HCT116 (cell line): Measurements from ENCODE around the gene ARMC2. TPM values are rescaled to one million over a fixed set of nuclear protein-coding genes. Genes with fewer than 3 reads are reported as not detected.

ENCODE experiments used
- ATAC-seq: fragments of 200-7000 bp; cut with Tn5 transposase; 2 replicates; pipeline ENCODE4 v1.9.1; 2020; ENCODE audit warnings: mild to moderate bottlenecking, moderate library complexity
- BruUV-seq: library from RNA; stranded (reverse); fragments of 400-500 nt; replicated peaks from 2 replicates; lab custom pipeline; 2021; lab: Mats Ljungman, UMichigan
- CTCF ChIA-PET: fragments of 300-600 bp; sonication (Branson Sonifier 250); formaldehyde crosslinking; loops from one replicate; lab custom pipeline; 2021; ENCODE audit warnings: antibody characterized with exemption; lab: Charles Lee
- POLR2A ChIA-PET: fragments of 300-600, 350-600 bp; sonication (Branson Sonifier 250); formaldehyde crosslinking; loops from one replicate; lab custom pipeline; 2021; ENCODE audit warnings: antibody characterized with exemption; lab: Charles Lee
- RAD21 ChIA-PET, 2 experiments: fragments of 300-600 bp; sonication (Branson Sonifier 250); formaldehyde crosslinking; loops; one replicate each; lab custom pipeline; 2023; ENCODE audit warnings: low total read pairs in 2 of 2; ENCODE audit not compliant: uncharacterized antibody in 2 of 2, unreplicated experiment in 2 of 2, low non-redundant PET in 1 of 2; lab: Charles Lee
- DNase-seq: peaks from one replicate; pipeline ENCODE4 v3.0.0-alpha.2; 2010; ENCODE audit warnings: low read depth, low spot score
- H2AFZ ChIP-seq: fragments of 200-600 bp; shearing (Covaris generic), sonication (generic); 2 replicates; pipeline ENCODE4 v1.6.1; 2017; ENCODE audit warnings: low read depth, mixed run types, mixed read lengths, antibody characterized with exemption, low read length; ENCODE audit not compliant: poor library complexity, severe bottlenecking
- H3K27ac ChIP-seq: 2 replicates; pipeline ENCODE4 v1.5.1; 2012; ENCODE audit warnings: low read depth, low read length
- H3K27me3 ChIP-seq: fragments of 200-600 bp; sonication (generic); 2 replicates; pipeline ENCODE4 v1.6.1; 2016; ENCODE audit warnings: mixed run types, low read length, mixed read lengths; ENCODE audit not compliant: insufficient read depth
- H3K36me3 ChIP-seq, 2 experiments: fragments of 200-500 bp in 1 of 2; fragments of 200-600 bp in 1 of 2; sonication (Bioruptor generic) in 1 of 2; sonication (generic) in 1 of 2; 2 replicates each; pipeline versions ENCODE4 v1.5.1 to v1.6.1; 2014 to 2016; ENCODE audit warnings: low read length in 2 of 2, inconsistent platforms in 1 of 2, mixed read lengths in 1 of 2, mixed run types in 1 of 2; ENCODE audit not compliant: insufficient read depth in 2 of 2, control insufficient read depth in 1 of 2
- H3K4me1 ChIP-seq, 2 experiments: fragments of 200-600 bp in 1 of 2; sonication (generic) in 1 of 2; 2 replicates each; pipeline versions ENCODE4 v1.5.1 to v1.6.1; 2012 to 2017; ENCODE audit warnings: low read length in 2 of 2, inconsistent platforms in 1 of 2, mild to moderate bottlenecking in 1 of 2, mixed read lengths in 1 of 2, mixed run types in 1 of 2, moderate library complexity in 1 of 2; ENCODE audit not compliant: insufficient read depth in 2 of 2, control insufficient read depth in 1 of 2
- H3K4me2 ChIP-seq: fragments of 200-600 bp; sonication (generic); 2 replicates; pipeline ENCODE4 v1.6.1; 2017; ENCODE audit warnings: mixed run types, low read length, mixed read lengths
- H3K4me3 ChIP-seq, 2 experiments: fragments of 200-600 bp in 1 of 2; sonication (generic) in 1 of 2; replicated peaks in 1 of 2; 2 replicates each; pipeline ENCODE4 v1.5.1; 2011 to 2016; ENCODE audit warnings: low read length in 2 of 2, control low read depth in 1 of 2, low read depth in 1 of 2, mild to moderate bottlenecking in 1 of 2, mixed read lengths in 1 of 2, mixed run types in 1 of 2
- H3K79me2 ChIP-seq: fragments of 200-600 bp; sonication (generic); 2 replicates; pipeline ENCODE4 v1.6.1; 2017; ENCODE audit warnings: mild to moderate bottlenecking, mixed run types, low read length, moderate library complexity, mixed read lengths; ENCODE audit not compliant: insufficient read depth
- H3K9ac ChIP-seq: fragments of 200-600 bp; sonication (generic); 2 replicates; pipeline ENCODE4 v1.6.1; 2016; ENCODE audit warnings: low read length, mixed read lengths
- H3K9me2 ChIP-seq: fragments of 200-600 bp; sonication (generic), shearing (Covaris generic); 2 replicates; pipeline ENCODE4 v1.6.1; 2017; ENCODE audit warnings: mixed run types, mild to moderate bottlenecking, moderate library complexity; ENCODE audit not compliant: insufficient read depth
- H3K9me3 ChIP-seq, 2 experiments: fragments of 200-500 bp in 1 of 2; fragments of 200-600 bp in 1 of 2; sonication (Bioruptor generic) in 1 of 2; sonication (generic) in 1 of 2; 2 replicates each; pipeline ENCODE4 v1.6.1; 2014 to 2017; ENCODE audit warnings: low read length in 2 of 2, mixed read lengths in 2 of 2, inconsistent platforms in 1 of 2, low read depth in 1 of 2, mild to moderate bottlenecking in 1 of 2, mixed run types in 1 of 2, moderate library complexity in 1 of 2; ENCODE audit not compliant: control insufficient read depth in 1 of 2, insufficient read depth in 1 of 2
- H4K20me1 ChIP-seq: fragments of 200-600 bp; sonication (generic), shearing (Covaris generic); 2 replicates; pipeline ENCODE4 v1.6.1; 2017; ENCODE audit warnings: mixed run types, mild to moderate bottlenecking, moderate library complexity; ENCODE audit not compliant: insufficient read depth
- ATF3 ChIP-seq: IDR thresholded peaks from 2 replicates; pipeline ENCODE4 v1.6.1; 2012
- CBX3 ChIP-seq: IDR thresholded peaks from 2 replicates; pipeline ENCODE4 v1.6.1; 2012; ENCODE audit warnings: low read depth
- EGR1 ChIP-seq: IDR thresholded peaks from 2 replicates; pipeline ENCODE4 v1.6.1; 2012; ENCODE audit warnings: low read depth
- EZH2 ChIP-seq: fragments of 200-600 bp; sonication (generic); IDR thresholded peaks from 2 replicates; pipeline ENCODE4 v1.6.1; 2017; ENCODE audit warnings: antibody characterized with exemption, mixed run types
- EZH2phosphoT487 ChIP-seq: fragments of 200-600 bp; IDR thresholded peaks from 2 replicates; pipeline ENCODE4 v1.6.1; 2018; ENCODE audit warnings: antibody characterized with exemption, borderline replicate concordance
- FOSL1 ChIP-seq: IDR thresholded peaks from 2 replicates; pipeline ENCODE4 v1.6.1; 2012; ENCODE audit warnings: low read depth
- POLR2A ChIP-seq: IDR thresholded peaks from 2 replicates; pipeline ENCODE4 v1.7.0; 2011; ENCODE audit warnings: borderline replicate concordance; ENCODE audit not compliant: insufficient read depth, insufficient read length; ENCODE audit errors: extremely low read depth
- POLR2AphosphoS5 ChIP-seq: IDR thresholded peaks from 2 replicates; pipeline ENCODE4 v1.6.1; 2011; ENCODE audit warnings: mild to moderate bottlenecking, low read depth, low read length, moderate library complexity
- RAD21 ChIP-seq: IDR thresholded peaks from 2 replicates; pipeline ENCODE4 v1.6.1; 2012; ENCODE audit warnings: low read depth, mild to moderate bottlenecking
- SP1 ChIP-seq: IDR thresholded peaks from 2 replicates; pipeline ENCODE4 v1.6.1; 2012; ENCODE audit warnings: low read depth
- SRF ChIP-seq: IDR thresholded peaks from 2 replicates; pipeline ENCODE4 v1.6.1; 2012; ENCODE audit warnings: low read depth
- TCF7L2 ChIP-seq: IDR thresholded peaks from 2 replicates; pipeline ENCODE4 v1.7.0; 2011; ENCODE audit warnings: borderline replicate concordance, inconsistent platforms; ENCODE audit not compliant: insufficient read depth, insufficient read length; ENCODE audit errors: extremely low read depth
- ZFX ChIP-seq: fragments of 450-650 bp; IDR thresholded peaks from 2 replicates; pipeline ENCODE4 v1.6.1; 2017
- ZNF274 ChIP-seq: fragments of 200-500 bp; sonication (Bioruptor generic); IDR thresholded peaks from 2 replicates; pipeline ENCODE4 v1.6.1; 2014; ENCODE audit warnings: mild to moderate bottlenecking, low read depth, low read length, inconsistent platforms
- intact Hi-C: fragments of 100-400 bp; cut with micrococcal nuclease; formaldehyde crosslinking; loops from 2 replicates; pipeline ENCODE4 v1.10.0; 2022
- total RNA-seq: library from RNA; stranded (reverse); gene quantifications from one replicate; pipeline ENCODE4 v1.2.1, GENCODE V29; 2021; ENCODE audit not compliant: unreplicated experiment
- TF ChIP-seq, protein P1 (sequence below), 3 experiments: fragments of 200-600 bp in 1 of 3; sonication (generic) in 1 of 3; IDR thresholded peaks in 2 of 3; conservative IDR thresholded peaks in 1 of 3; 2 replicates each; pipeline ENCODE4 v1.5.1; 2012 to 2017; ENCODE audit warnings: low read depth in 2 of 3, low read length in 2 of 3, antibody characterized with exemption in 1 of 3, borderline replicate concordance in 1 of 3, control low read depth in 1 of 3, mild to moderate bottlenecking in 1 of 3, mixed read lengths in 1 of 3, mixed run types in 1 of 3, moderate library complexity in 1 of 3; ENCODE audit not compliant: insufficient read depth in 1 of 3
- TF ChIP-seq, protein P2 (sequence below): IDR thresholded peaks from 2 replicates; pipeline ENCODE4 v1.6.1; 2012

ARMC2 gene
- total RNA-seq, 1 experiment from 2014 or later, result 3.6 TPM

- ChIA-PET POLR2A (no interaction called here), CTCF (no interaction called here)
- ATAC-seq, result no peak
Observed at GRCh38 chr6:108944707-108945680, 96.8 kb downstream of the ARMC2 start.

More at GRCh38 chr6:108944707-108945680, 96.8 kb downstream of the ARMC2 start:
- H3K4me3 ChIP-seq, result no peak overlapping the region
- no peaks in the 10 kb centered on the region for H4K20me1 ChIP-seq
- H3K4me1 ChIP-seq, result no peaks in the 10 kb centered on the region
- no peak overlapping the region for H3K4me2 ChIP-seq
- no peaks in the 10 kb centered on the region for H3K9me2 ChIP-seq
- BruUV-seq, result no TSS peak
- H3K79me2 ChIP-seq, result no peaks in the 10 kb centered on the region
- H3K36me3 ChIP-seq, result no peaks in the 10 kb centered on the region
- no peak overlapping the region for H3K27ac ChIP-seq
- TF ChIP-seq FOSL1 (no peak), ZFX (no peak), SRF (no peak), ATF3 (no peak), ZNF274 (no peak), RAD21 (no peak), CBX3 (no peak), EZH2 (no peak), EZH2phosphoT487 (no peak), POLR2A (no peak), EGR1 (no peak), TCF7L2 (no peak), POLR2AphosphoS5 (no peak), SP1 (no peak)
- TF ChIP-seq, protein P1, sequence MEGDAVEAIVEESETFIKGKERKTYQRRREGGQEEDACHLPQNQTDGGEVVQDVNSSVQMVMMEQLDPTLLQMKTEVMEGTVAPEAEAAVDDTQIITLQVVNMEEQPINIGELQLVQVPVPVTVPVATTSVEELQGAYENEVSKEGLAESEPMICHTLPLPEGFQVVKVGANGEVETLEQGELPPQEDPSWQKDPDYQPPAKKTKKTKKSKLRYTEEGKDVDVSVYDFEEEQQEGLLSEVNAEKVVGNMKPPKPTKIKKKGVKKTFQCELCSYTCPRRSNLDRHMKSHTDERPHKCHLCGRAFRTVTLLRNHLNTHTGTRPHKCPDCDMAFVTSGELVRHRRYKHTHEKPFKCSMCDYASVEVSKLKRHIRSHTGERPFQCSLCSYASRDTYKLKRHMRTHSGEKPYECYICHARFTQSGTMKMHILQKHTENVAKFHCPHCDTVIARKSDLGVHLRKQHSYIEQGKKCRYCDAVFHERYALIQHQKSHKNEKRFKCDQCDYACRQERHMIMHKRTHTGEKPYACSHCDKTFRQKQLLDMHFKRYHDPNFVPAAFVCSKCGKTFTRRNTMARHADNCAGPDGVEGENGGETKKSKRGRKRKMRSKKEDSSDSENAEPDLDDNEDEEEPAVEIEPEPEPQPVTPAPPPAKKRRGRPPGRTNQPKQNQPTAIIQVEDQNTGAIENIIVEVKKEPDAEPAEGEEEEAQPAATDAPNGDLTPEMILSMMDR (IDR thresholded peaks at IDR 0.05 in 2 of 3, conservative IDR thresholded peaks at IDR 0.05 in 1 of 3; ENCODE audit: borderline replicate concordance in 1 of 3, insufficient read depth in 1 of 3, low read depth in 2 of 3, low read length in 2 of 3), result no peak
- TF ChIP-seq, protein P2, sequence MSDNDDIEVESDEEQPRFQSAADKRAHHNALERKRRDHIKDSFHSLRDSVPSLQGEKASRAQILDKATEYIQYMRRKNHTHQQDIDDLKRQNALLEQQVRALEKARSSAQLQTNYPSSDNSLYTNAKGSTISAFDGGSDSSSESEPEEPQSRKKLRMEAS, result no peak
- TF ChIP-seq, all 23 proteins: peak for 0
- no peak for DNase-seq
- no peak overlapping the region for H3K9ac ChIP-seq
- RAD21 ChIA-PET, result no interaction called here
- intact Hi-C loops, result no loop called here
- H3K9me3 ChIP-seq, result no peaks in the 10 kb centered on the region
- no peaks in the 10 kb centered on the region for H3K27me3 ChIP-seq
- no peak overlapping the region for H2AFZ ChIP-seq
